Testis (tissue), 2 donors: ENCODE measurements around the gene SLC7A11.

Experiments
- POLR2A ChIP-seq: fragments of 450-650 bp; IDR thresholded peaks from one replicate; pipeline ENCODE4 v1.6.1; 2017; ENCODE audit warnings: antibody characterized with exemption, mild to moderate bottlenecking, moderate library complexity
- TF ChIP-seq, protein P1 (sequence below), 3 experiments: fragments of 450-650 bp in 2 of 3; fragments of 200-600 bp in 1 of 3; sonication (generic) in 1 of 3; IDR thresholded peaks; one replicate each; pipeline ENCODE4 v1.5.1; 2016 to 2019; ENCODE audit warnings: antibody characterized with exemption in 3 of 3, mild to moderate bottlenecking in 2 of 3, moderate library complexity in 1 of 3

GRCh38 chr4:138163171-138163570 lies 79.0 kb downstream of the SLC7A11 start:
- TF ChIP-seq, protein P1, sequence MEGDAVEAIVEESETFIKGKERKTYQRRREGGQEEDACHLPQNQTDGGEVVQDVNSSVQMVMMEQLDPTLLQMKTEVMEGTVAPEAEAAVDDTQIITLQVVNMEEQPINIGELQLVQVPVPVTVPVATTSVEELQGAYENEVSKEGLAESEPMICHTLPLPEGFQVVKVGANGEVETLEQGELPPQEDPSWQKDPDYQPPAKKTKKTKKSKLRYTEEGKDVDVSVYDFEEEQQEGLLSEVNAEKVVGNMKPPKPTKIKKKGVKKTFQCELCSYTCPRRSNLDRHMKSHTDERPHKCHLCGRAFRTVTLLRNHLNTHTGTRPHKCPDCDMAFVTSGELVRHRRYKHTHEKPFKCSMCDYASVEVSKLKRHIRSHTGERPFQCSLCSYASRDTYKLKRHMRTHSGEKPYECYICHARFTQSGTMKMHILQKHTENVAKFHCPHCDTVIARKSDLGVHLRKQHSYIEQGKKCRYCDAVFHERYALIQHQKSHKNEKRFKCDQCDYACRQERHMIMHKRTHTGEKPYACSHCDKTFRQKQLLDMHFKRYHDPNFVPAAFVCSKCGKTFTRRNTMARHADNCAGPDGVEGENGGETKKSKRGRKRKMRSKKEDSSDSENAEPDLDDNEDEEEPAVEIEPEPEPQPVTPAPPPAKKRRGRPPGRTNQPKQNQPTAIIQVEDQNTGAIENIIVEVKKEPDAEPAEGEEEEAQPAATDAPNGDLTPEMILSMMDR (IDR thresholded peaks at IDR 0.05): no peak
- no peak for TF ChIP-seq POLR2A
